Upper lobe of left lung (tissue), 6 donors: ENCODE data around the gene ENOX1. TPM values are rescaled to one million over a fixed set of nuclear protein-coding genes. Genes with fewer than 3 reads are reported as not detected.

Experiments used
- ATAC-seq, 2 donors: fragments of 200-7000 bp; cut with Tn5 transposase; one replicate each; pipeline ENCODE4 v1.9.1; 2022; ENCODE audit warnings: mild to moderate bottlenecking in 2 of 2, moderate library complexity in 2 of 2; ENCODE audit not compliant: low FRiP score in 2 of 2
- DNase-seq, 2 donors: peaks; one replicate each; pipeline ENCODE4 v3.0.0-alpha.2; 2019 to 2020
- H3K27ac ChIP-seq, 4 donors: fragments of 200-600 bp; sonication (generic); one replicate each; pipeline ENCODE4 v1.5.1; 2016 to 2019
- H3K27me3 ChIP-seq, 4 donors: fragments of 200-600 bp; sonication (generic); one replicate each; pipeline ENCODE4 v1.5.1; 2017 to 2019
- H3K36me3 ChIP-seq, 4 donors: fragments of 200-600 bp; sonication (generic); one replicate each; pipeline ENCODE4 v1.5.1; 2016 to 2019
- H3K4me1 ChIP-seq, 4 donors: fragments of 200-600 bp; sonication (generic); one replicate each; pipeline ENCODE4 v1.5.1; 2018 to 2019
- H3K4me3 ChIP-seq, 4 donors: fragments of 200-600 bp; sonication (generic); one replicate each; pipeline ENCODE4 v1.5.1; 2017 to 2019; ENCODE audit warnings: mild to moderate bottlenecking in 2 of 4, moderate library complexity in 1 of 4
- H3K9me3 ChIP-seq, 4 donors: fragments of 200-600 bp; sonication (generic); one replicate each; pipeline ENCODE4 v1.5.1; 2018 to 2019
- EP300 ChIP-seq, 4 donors: sonication (generic); formaldehyde crosslinking; IDR thresholded peaks; one replicate each; pipeline ENCODE4 v1.5.1; 2017; ENCODE audit warnings: antibody characterized with exemption in 4 of 4, control low read depth in 2 of 4
- POLR2A ChIP-seq, 4 donors: fragments of 450-650 bp; IDR thresholded peaks; one replicate each; pipeline ENCODE4 v1.5.1; 2016 to 2017; ENCODE audit warnings: antibody characterized with exemption in 4 of 4, mild to moderate bottlenecking in 2 of 4
- POLR2AphosphoS5 ChIP-seq, 2 donors: sonication (generic); formaldehyde crosslinking; IDR thresholded peaks; one replicate each; pipeline ENCODE4 v1.5.1; 2017; ENCODE audit warnings: antibody characterized with exemption in 2 of 2
- WGBS, 2 donors: methylation state at CpG; one replicate each; pipeline ENCODE4 v1.1.5; 2017 to 2018; 5-methylcytosine and 5-hydroxymethylcytosine counted together
- total RNA-seq, 6 donors: library from RNA; depleted of rRNA in 4 of 6; stranded (reverse); fragments of >200 nt in 4 of 6; gene quantifications; one replicate each; pipeline versions ENCODE4 v1.1.0 to v1.2.1, GENCODE V29; 2016 to 2021
- TF ChIP-seq, protein P1 (sequence below), 6 experiments: fragments of 450-650 bp in 4 of 6; fragments of 200-600 bp in 2 of 6; sonication (generic) in 2 of 6; IDR thresholded peaks; one replicate each; pipeline ENCODE4 v1.5.1; 2016 to 2019; ENCODE audit warnings: antibody characterized with exemption in 6 of 6
- donor health status: DM: no; HTN: no; CAD: no; lungs with moderate emphysema.
- donor health status: DM: no; HTN: yes; CAD: no; lungs with severe emphysema.

Gene ENOX1
- total RNA-seq, 6 donors from 2014 or later, result 0.20 to 1.0 (median 0.46) TPM; not detected in 2

- TF ChIP-seq, protein P1, sequence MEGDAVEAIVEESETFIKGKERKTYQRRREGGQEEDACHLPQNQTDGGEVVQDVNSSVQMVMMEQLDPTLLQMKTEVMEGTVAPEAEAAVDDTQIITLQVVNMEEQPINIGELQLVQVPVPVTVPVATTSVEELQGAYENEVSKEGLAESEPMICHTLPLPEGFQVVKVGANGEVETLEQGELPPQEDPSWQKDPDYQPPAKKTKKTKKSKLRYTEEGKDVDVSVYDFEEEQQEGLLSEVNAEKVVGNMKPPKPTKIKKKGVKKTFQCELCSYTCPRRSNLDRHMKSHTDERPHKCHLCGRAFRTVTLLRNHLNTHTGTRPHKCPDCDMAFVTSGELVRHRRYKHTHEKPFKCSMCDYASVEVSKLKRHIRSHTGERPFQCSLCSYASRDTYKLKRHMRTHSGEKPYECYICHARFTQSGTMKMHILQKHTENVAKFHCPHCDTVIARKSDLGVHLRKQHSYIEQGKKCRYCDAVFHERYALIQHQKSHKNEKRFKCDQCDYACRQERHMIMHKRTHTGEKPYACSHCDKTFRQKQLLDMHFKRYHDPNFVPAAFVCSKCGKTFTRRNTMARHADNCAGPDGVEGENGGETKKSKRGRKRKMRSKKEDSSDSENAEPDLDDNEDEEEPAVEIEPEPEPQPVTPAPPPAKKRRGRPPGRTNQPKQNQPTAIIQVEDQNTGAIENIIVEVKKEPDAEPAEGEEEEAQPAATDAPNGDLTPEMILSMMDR (IDR thresholded peaks at IDR 0.05), result no peak
- TF ChIP-seq POLR2AphosphoS5 (IDR thresholded peaks at IDR 0.05), result no peak
- TF ChIP-seq EP300 (IDR thresholded peaks at IDR 0.05), result no peak
- H3K27ac ChIP-seq, result no peak overlapping the region
- H3K4me1 ChIP-seq, result no peaks in the 10 kb centered on the region
- WGBS, 2 donors, result 90 to 95% methylated on average over 1 of the region's 1 CpG
- H3K9me3 ChIP-seq, result no peaks in the 10 kb centered on the region
- H3K27me3 ChIP-seq, result no peaks in the 10 kb centered on the region
- H3K4me3 ChIP-seq, result no peak overlapping the region
- no peak for ATAC-seq
- H3K36me3 ChIP-seq, result no peaks in the 10 kb centered on the region
- no peak for DNase-seq
These were observed 528.0 kb downstream of the ENOX1 start for GRCh38 chr13:43258771-43259170.

GRCh38 chr13:43257765-43258164, 529.0 kb downstream of the ENOX1 start:
- H3K4me3 ChIP-seq, result no peak overlapping the region
- no peaks in the 10 kb centered on the region for H3K27me3 ChIP-seq
- DNase-seq, result no peak
- H3K27ac ChIP-seq, result no peak overlapping the region
- ATAC-seq, result no peak
- H3K9me3 ChIP-seq, result no peaks in the 10 kb centered on the region
- H3K36me3 ChIP-seq, result no peaks in the 10 kb centered on the region
- TF ChIP-seq, protein P1 (IDR thresholded peaks at IDR 0.05), result no peak
- TF ChIP-seq POLR2A (IDR thresholded peaks at IDR 0.05), result no peak
- no peak for TF ChIP-seq POLR2AphosphoS5 (IDR thresholded peaks at IDR 0.05)
- TF ChIP-seq EP300 (IDR thresholded peaks at IDR 0.05), result no peak
- H3K4me1 ChIP-seq, result no peaks in the 10 kb centered on the region

GRCh38 chr13:43251961-43252360, 534.8 kb downstream of the ENOX1 start:
- H3K27me3 ChIP-seq, result no peaks in the 10 kb centered on the region
- no peak overlapping the region for H3K4me3 ChIP-seq
- DNase-seq, result no peak
- H3K9me3 ChIP-seq, result no peaks in the 10 kb centered on the region
- no peaks in the 10 kb centered on the region for H3K36me3 ChIP-seq
- no peaks in the 10 kb centered on the region for H3K4me1 ChIP-seq
- no peak for TF ChIP-seq EP300 (IDR thresholded peaks at IDR 0.05)
- TF ChIP-seq, protein P1 (IDR thresholded peaks at IDR 0.05), result no peak
- TF ChIP-seq POLR2A (IDR thresholded peaks at IDR 0.05), result no peak
- no peak for TF ChIP-seq POLR2AphosphoS5 (IDR thresholded peaks at IDR 0.05)
- no peak overlapping the region for H3K27ac ChIP-seq
- 78 to 81% methylated on average over 5 of the region's 5 CpGs for WGBS, 2 donors
- no peak for ATAC-seq

DNA sequence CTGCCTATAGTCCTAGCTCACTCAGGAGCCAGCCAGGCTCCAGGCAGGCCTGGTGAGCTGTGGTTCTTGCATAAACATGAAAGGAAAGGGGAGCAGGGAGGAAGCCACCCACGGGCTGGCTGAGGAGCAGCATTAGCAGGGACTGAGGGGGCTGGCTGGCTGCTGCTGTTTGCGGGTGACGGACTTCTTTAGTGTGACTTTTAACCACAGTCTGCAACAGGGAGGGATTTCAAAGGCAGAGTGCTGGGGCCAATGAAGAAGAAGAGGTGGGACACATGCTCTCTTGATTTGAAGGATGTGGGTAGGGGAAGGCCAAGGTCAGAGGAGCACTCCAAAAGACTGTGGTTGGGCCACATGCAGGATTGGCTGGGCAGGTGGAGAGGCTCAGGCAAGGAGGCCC, 540.4 kb downstream of the ENOX1 start:
- Histone ChIP-seq H3K36me3 (no peaks in the 10 kb centered on the region), H3K4me1 (no peaks in the 10 kb centered on the region), H3K27ac (no peak overlapping the region), H3K4me3 (no peak overlapping the region), H3K27me3 (no peaks in the 10 kb centered on the region), H3K9me3 (no peaks in the 10 kb centered on the region)
- ATAC-seq (no peak), DNase-seq (no peak)
- TF ChIP-seq POLR2A (IDR thresholded peaks at IDR 0.05), result no peak
- TF ChIP-seq, protein P1 (IDR thresholded peaks at IDR 0.05), result no peak
- 59 to 67% methylated on average over 3 of the region's 3 CpGs for WGBS, 2 donors

DNA sequence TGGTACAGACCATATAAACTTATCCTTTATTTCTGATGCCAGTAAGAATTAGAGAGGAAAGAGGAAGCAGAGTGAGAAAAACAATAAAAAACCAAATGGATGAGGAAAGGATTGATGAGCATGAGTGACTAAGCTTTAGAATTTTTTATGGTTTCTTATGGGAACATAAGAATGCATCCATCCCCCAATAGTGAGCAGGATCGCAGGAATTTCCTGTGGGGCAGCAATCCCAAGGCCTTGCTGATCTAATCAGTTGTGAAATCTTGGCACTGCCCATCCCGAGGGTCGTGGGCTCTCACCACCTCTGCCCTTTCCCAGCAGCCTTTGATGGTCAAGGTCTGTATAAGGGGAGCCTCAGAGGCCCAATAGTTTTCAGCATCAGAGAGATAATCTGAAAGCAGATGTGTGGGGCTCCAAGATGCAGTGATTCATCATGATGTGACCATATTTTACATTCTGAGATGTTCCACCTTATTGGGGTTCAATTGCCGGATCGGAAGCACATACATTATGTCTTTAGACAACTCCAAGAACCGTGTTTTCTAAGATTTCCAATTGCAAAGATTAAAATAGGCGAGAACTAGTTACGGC, 541.3 kb downstream of the ENOX1 start:
- DNase-seq, result no peak
- Histone ChIP-seq H3K27ac (no peak overlapping the region), H3K36me3 (no peaks in the 10 kb centered on the region), H3K27me3 (no peaks in the 10 kb centered on the region), H3K4me3 (no peak overlapping the region), H3K9me3 (no peaks in the 10 kb centered on the region), H3K4me1 (no peaks in the 10 kb centered on the region)
- ATAC-seq, result no peak
- WGBS, 2 donors, result 75 to 82% methylated on average over 8 of the region's 8 CpGs
- TF ChIP-seq, protein P1 (IDR thresholded peaks at IDR 0.05), result no peak
- no peak for TF ChIP-seq EP300 (IDR thresholded peaks at IDR 0.05)
- no peak for TF ChIP-seq POLR2A (IDR thresholded peaks at IDR 0.05)
- no peak for TF ChIP-seq POLR2AphosphoS5 (IDR thresholded peaks at IDR 0.05)
